Endometrial microvascular endothelial cells (primary cell): ENCODE data around the gene MRPL10. TPM values are rescaled to one million over a fixed set of nuclear protein-coding genes. Genes with fewer than 3 reads are reported as not detected.

Source experiments
- in situ Hi-C: cut with HindIII; loops from 2 replicates; pipeline ENCODE4 v1.10.0; 2017; ENCODE audit warnings: low sequenced_read_pairs, low pct_unique_long_range_greater_than_20kb; ENCODE audit errors: inconsistent ontology term
- total RNA-seq: library from RNA; depleted of rRNA; stranded (reverse); fragments of >200 nt; gene quantifications from one replicate; pipeline ENCODE4 v1.2.3, GENCODE V29; 2015; ENCODE audit errors: inconsistent ontology term

Gene MRPL10
- 41.9 TPM for total RNA-seq

DNA sequence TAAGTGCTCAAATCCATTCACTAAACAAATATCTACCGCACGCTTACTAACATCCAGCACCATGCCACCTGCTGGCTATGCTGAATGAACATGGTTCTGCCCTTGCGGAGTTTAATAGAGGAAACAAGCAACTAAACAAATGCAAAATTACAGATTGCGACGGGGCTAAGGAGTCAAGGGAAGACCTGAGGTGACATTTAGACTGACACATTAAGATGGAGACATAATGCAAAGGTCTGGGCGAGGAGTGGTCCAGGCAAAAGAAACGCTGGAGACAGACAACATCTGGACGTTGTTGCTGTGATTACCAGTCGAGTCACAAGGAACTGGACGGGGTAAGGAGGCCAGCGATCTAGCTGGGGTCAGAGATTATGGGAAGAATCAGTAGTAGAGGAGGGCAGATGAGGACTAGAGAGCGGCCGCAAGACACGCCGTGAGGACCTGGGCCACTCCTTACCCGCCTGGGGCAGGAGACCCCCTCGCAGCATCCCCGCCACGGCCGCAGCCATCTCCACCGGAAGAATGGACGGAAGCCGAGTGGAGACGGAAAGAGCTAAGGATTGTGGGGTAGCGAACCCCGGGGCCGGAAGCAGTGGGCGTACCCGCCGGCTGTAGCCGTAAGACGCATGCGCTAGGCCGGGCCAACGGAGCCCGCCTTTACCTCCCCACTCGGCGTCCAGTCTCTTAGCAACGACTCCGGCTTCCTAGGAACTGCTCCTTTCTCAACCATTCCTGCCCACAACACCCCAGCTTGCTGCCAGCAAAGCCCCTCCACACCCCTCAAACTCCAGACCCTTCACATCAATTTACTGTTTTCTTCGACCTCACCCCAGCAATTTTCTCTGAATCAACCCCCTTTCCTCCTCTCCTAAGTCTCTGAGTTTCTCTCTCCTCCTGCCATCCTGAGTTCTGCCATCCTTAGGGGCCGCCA is at the start of gene MRPL10, which contains the start of gene LRRC46:
MRPL10 (minus strand) TSS at position 539 of the 931 bp plus-strand sequence; CDS start at position 509, 30 bp downstream.
LRRC46 (plus strand) TSS at position 668 of the 931 bp plus-strand sequence. CDS start 320 bp downstream, outside the sequence.
- in situ Hi-C loops = no loop called here

GRCh38 chr17:47879776-47880454 is 48.6 kb upstream of the MRPL10 start:
- in situ Hi-C loops = no loop called here

GRCh38 chr17:47879028-47879585 is 47.8 kb upstream of the MRPL10 start:
- in situ Hi-C loops = no loop called here

DNA sequence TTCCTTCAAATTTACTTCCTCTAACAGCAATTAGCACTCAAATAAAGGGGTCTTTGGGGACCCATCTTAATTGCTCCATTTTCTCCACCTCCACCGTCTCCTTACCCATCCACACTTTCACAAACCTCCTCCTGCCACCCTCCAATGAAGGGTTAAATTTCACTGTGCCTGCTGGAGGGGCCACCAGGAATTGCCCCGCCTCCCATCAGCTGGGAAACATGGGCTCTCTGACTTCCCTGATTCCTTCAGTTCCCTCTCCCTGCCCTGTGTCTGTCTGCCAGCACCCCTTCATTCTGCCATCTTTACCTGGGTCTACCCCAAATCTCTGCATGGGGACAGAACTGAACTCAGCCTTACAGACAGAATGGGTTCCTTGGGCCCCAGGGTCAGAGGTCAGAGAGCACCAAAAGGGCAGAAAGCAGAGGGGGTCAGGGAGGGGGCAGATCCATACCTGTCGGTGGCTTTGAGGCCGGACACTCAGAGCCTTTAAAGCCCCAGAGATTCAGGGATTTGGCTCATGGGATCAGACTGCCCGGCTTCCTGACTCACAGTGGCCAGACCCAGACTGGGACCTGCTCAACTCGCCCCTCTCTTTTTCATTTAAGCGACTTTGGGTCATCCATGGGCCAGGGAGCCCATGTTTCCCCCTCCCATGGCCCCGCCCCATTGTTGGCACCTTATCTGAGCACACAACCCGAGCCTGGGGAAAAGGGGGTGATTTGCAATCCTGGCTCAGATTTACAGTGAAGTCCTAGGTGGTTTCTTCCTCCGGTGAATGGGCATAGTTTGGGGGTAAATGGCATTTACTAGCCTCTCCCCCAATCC is 47.1 kb upstream of the MRPL10 start:
- in situ Hi-C loops = no loop called here

GRCh38 chr17:47877368-47878034 is 46.2 kb upstream of the MRPL10 start:
- in situ Hi-C loops = no loop called here

- in situ Hi-C loops = no loop called here
These were observed 44.0 kb upstream of the MRPL10 start for GRCh38 chr17:47875011-47875985.

DNA sequence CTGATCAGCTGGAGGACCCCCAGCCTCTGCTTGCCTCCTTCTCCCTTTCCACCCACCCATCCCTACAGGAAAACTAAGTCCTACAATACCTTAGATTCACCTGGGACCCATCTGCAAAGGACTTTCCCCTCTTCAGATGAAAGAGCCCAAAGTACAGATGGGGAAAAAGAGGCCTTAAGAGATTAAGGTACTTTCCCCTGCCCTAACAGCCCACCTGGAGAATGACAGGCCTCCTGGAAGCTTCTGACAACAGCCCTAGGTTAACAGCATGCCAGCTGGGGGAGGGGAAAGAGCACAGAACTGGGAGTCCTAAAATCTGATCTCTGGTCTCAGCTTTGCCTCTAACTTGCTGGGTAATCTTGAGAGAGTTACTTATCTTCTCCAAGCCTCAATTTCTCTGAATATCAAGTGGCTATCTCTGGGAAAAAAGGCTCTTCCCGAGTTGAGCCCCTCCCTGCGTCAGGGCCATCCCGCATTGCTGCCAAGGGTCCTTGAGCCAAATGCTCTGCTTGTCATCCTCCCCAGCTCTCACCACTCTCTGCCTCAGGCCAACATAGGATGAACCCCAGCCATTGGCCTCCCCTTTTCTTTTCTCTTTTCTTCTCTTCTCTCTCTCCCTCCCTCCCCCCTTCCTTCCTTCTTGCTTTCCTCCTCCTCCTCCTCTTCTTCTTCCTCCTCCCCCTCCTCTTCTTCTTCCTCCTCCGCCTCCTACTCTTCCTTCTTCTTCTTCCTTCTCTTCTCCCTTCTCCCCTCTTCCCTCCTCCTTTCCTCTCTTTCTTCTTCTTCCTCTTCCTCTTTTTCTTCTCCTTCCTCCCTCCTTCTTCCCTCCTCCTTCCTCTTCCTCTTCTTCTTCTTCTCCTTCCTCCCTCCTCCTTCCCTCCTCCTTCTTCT is 42.1 kb upstream of the MRPL10 start:
- in situ Hi-C loops = no loop called here

GRCh38 chr17:47872651-47873161 is 41.4 kb upstream of the MRPL10 start:
- in situ Hi-C loops = no loop called here

DNA sequence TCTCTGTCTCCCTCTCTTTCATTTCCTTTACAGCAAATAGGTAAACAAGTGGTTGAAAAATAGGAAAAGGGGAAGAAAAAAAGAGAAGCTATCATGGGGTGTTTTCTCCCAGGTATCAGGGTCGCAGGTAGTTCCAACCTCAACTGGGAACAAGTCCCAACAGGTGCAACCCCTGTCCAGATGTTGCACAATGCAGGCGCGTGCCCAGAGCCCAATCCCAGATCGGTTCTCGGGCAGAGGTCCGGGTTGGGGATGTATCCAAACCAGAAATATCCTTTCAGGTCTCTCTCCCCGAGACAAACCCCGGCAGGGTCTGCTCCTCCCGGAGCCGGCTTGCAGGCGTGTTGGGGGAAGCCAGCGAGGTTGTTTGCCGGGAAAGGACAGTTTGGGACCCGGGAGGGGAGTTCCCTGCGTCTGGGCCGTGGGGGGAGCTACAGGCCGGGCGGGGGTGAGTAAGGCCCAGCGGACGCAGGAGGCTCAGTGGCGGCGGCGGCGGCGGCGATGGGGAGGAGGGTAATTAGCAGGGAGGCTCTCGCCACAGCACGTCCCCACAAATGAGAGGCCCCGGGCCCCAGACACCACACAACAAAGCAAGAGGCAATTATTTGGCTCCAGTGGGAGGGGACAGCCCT is 40.8 kb upstream of the MRPL10 start:
- in situ Hi-C loops = no loop called here

DNA sequence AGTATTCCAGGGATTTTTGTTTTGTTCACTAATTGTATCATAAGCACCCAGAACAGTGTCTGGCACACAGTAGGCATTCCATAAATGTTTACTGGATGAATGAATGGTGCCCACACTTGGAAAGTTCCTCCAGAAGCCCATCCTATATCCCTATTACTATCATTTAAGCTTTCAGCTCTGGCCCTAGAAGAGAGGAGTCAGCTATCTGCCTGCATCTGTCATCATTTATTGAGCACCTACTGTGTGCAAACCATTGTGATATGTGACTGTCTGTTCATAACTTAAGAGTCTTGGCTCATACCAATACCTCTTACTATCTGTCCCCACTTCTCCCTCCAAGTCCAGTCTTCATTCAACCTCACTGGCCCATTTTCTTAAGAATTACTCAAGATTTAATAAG is 39.7 kb upstream of the MRPL10 start:
- in situ Hi-C loops = no loop called here

- in situ Hi-C loops = no loop called here
These were observed 38.7 kb upstream of the MRPL10 start for GRCh38 chr17:47870056-47870455.

DNA sequence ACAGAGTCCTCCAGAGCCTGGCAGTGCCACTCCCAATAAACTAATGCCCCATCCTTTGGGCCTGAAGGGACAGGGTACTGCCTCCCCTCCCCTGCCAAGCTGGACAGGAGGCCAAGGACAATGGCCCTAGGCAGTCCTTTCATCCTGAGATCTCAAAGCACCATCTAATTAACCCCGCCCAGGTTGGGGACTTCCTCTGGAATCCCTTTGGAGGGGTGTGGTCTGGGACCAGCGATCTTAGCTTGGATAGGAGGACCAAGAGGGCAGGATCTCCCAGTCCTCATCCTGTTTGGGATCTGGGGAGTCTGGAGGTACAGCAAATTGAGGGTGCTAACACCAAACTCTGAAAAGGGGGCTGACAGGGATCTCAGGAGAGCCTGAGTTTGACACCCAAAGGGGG is 37.8 kb upstream of the MRPL10 start:
- in situ Hi-C loops = no loop called here

DNA sequence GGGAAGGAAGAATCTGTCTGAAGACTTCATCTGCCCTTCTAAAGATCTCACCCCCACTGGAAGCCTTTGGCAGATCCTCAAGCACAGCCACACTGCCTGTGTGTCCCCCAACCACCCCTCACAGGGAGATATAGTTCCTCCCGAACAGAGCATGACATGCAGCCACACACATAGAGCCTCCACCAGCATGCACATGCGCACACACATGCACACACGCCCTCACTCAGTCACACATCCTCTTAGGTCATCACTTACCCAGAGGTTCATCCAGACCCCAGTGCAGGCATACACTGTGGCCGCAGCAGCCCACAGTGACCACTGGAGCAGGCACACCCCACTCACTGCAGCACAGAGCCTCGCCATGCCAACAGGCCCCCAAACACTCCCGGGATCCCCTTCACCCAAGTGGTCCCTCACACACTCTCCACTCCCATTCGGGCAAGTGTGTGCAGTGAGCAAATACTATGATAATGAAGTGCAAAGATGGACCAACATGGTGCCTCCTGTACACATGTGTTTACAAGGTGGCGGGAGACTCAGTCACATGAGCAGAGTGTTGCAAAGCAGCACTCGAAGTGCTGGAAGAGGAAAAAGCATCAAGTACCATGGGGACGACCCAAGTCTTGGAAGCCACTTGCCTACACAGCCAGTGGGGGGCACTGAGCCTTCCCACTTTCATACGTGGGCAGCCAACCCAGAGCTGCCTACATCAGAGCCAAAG is 36.6 kb upstream of the MRPL10 start:
- in situ Hi-C loops = no loop called here

DNA sequence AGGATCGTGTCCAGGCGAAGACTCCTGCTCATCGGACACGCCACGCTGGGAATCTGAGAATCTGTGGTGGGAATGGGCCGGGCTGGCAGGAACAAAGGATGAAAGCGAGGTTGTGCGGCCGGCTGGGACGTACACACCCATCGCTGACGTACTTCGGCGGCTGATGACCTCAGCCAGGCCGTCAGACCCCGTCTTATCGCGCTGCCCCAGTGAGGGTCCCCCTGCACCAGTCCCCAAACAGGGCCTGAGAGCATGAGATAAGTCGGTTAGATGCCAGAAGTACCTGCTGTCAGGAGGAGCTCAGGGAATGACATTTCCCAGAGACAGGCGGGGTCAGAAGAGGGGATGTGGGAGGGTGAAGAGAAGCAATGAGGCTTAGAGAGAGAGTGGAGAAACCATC is 35.6 kb upstream of the MRPL10 start:
- in situ Hi-C loops = no loop called here

GRCh38 chr17:47864791-47865216 is 33.5 kb upstream of the MRPL10 start:
- in situ Hi-C loops = no loop called here
